Trophoblast cell (in vitro differentiated cells and primary cell): ENCODE data around the gene DNAJC6. TPM values are rescaled to one million over a fixed set of nuclear protein-coding genes. Genes with fewer than 3 reads are reported as not detected.

ENCODE experiments used
- DNase-seq, 2 donors: peaks; one replicate each; pipeline ENCODE4 v3.0.0-alpha.2; 2016
- H2AFZ ChIP-seq: 2 replicates; pipeline ENCODE4 v1.6.1; 2013; ENCODE audit warnings: low read length, moderate library complexity, mild to moderate bottlenecking; ENCODE audit not compliant: insufficient read depth, poor library complexity
- H2AK5ac ChIP-seq: 2 replicates; pipeline ENCODE4 v1.6.1; 2013; ENCODE audit warnings: mild to moderate bottlenecking, low read length
- H2BK120ac ChIP-seq: 2 replicates; pipeline ENCODE4 v1.6.1; 2013; ENCODE audit warnings: low read length, mild to moderate bottlenecking, moderate library complexity; ENCODE audit not compliant: insufficient read depth, poor library complexity
- H2BK12ac ChIP-seq: 2 replicates; pipeline ENCODE4 v1.6.1; 2013; ENCODE audit warnings: mild to moderate bottlenecking, low read length, moderate library complexity
- H2BK5ac ChIP-seq: 2 replicates; pipeline ENCODE4 v1.6.1; 2013; ENCODE audit warnings: low read length, low read depth, moderate library complexity, mild to moderate bottlenecking; ENCODE audit not compliant: poor library complexity
- H3K14ac ChIP-seq: 2 replicates; pipeline ENCODE4 v1.6.1; 2013; ENCODE audit warnings: mild to moderate bottlenecking, low read length
- H3K18ac ChIP-seq: 2 replicates; pipeline ENCODE4 v1.6.1; 2013; ENCODE audit warnings: mild to moderate bottlenecking, low read length
- H3K23ac ChIP-seq: 2 replicates; pipeline ENCODE4 v1.6.1; 2013; ENCODE audit warnings: low read length
- H3K27ac ChIP-seq: 2 replicates; pipeline ENCODE4 v1.5.1; 2013; ENCODE audit warnings: low read depth, mild to moderate bottlenecking, inconsistent platforms, low read length, moderate library complexity
- H3K27me3 ChIP-seq: 2 replicates; pipeline ENCODE4 v1.6.1; 2013; ENCODE audit warnings: inconsistent platforms, mild to moderate bottlenecking, low read length, moderate library complexity; ENCODE audit not compliant: insufficient read depth
- H3K36me3 ChIP-seq, 2 experiments: 1 replicate in 1 of 2; 2 replicates in 1 of 2; pipeline ENCODE4 v1.6.1; 2013; ENCODE audit warnings: low read length in 2 of 2, mild to moderate bottlenecking in 2 of 2, moderate library complexity in 1 of 2; ENCODE audit not compliant: insufficient read depth in 2 of 2, control insufficient read depth in 1 of 2
- H3K4ac ChIP-seq: 2 replicates; pipeline ENCODE4 v1.6.1; 2013; ENCODE audit warnings: low read depth, mild to moderate bottlenecking, low read length, moderate library complexity
- H3K4me1 ChIP-seq, 2 experiments: 1 replicate in 1 of 2; 2 replicates in 1 of 2; pipeline ENCODE4 v1.6.1; 2013; ENCODE audit warnings: low read length in 2 of 2, mild to moderate bottlenecking in 2 of 2, moderate library complexity in 1 of 2; ENCODE audit not compliant: insufficient read depth in 2 of 2, control insufficient read depth in 1 of 2
- H3K4me2 ChIP-seq: 2 replicates; pipeline ENCODE4 v1.6.1; 2013; ENCODE audit warnings: inconsistent platforms, mild to moderate bottlenecking, low read length, moderate library complexity
- H3K4me3 ChIP-seq: 2 replicates; pipeline ENCODE4 v1.5.1; 2013; ENCODE audit warnings: mild to moderate bottlenecking, low read depth, low read length, inconsistent platforms
- H3K79me1 ChIP-seq: one replicate; pipeline ENCODE4 v1.6.1; 2013; ENCODE audit warnings: low read length
- H3K79me2 ChIP-seq: 2 replicates; pipeline ENCODE4 v1.6.1; 2013; ENCODE audit warnings: low read length, mild to moderate bottlenecking; ENCODE audit not compliant: control insufficient read depth, insufficient read depth, poor library complexity
- H3K9ac ChIP-seq: 2 replicates; pipeline ENCODE4 v1.6.1; 2013; ENCODE audit warnings: mild to moderate bottlenecking, low read length
- H3K9me3 ChIP-seq: 2 replicates; pipeline ENCODE4 v1.6.1; 2013; ENCODE audit warnings: low read depth, mild to moderate bottlenecking, control low read depth, inconsistent platforms, low read length; ENCODE audit not compliant: insufficient read depth
- H4K12ac ChIP-seq: 2 replicates; pipeline ENCODE4 v1.6.1; 2013; ENCODE audit warnings: low read depth, mild to moderate bottlenecking, low read length, moderate library complexity
- H4K8ac ChIP-seq: 2 replicates; pipeline ENCODE4 v1.6.1; 2013; ENCODE audit warnings: low read depth, mild to moderate bottlenecking, low read length, moderate library complexity
- H4K91ac ChIP-seq: one replicate; pipeline ENCODE4 v1.6.1; 2013; ENCODE audit warnings: low read depth, mild to moderate bottlenecking, low read length, moderate library complexity
- WGBS: extraction: QIAGEN DNeasy Blood & Tissue Kit; methylation state at CpG from one replicate; pipeline ENCODE4 v1.1.7; 2013; ENCODE audit warnings: missing lambda C conversion rate; ENCODE audit not compliant: insufficient read length, insufficient coverage; ENCODE audit errors: extremely low coverage; 5-methylcytosine and 5-hydroxymethylcytosine counted together
- polyA plus RNA-seq: library from polyadenylated mRNA; stranded (reverse); fragments of 200-250 nt; gene quantifications from 2 replicates; pipeline ENCODE4 v1.2.3, GENCODE V29; 2013

The DNAJC6 gene
- polyA plus RNA-seq: 14.7 TPM in 2 replicates

- Histone ChIP-seq H4K12ac (no peak within 1 kb of the TSS), H3K27me3 (no peaks in the 10 kb centered on the region), H2AFZ (no peak within 1 kb of the TSS), H3K4me1 (peaks cover 0 to 2% of the 10 kb centered on the region in 2 experiments), H3K4ac (no peak within 1 kb of the TSS), H3K14ac (no peak within 1 kb of the TSS), H3K4me2 (peak within 1 kb of the TSS; percentile 92), H3K9ac (no peak within 1 kb of the TSS), H3K79me2 (no peaks in the 10 kb centered on the region), H4K8ac (no peak within 1 kb of the TSS), H3K36me3 (no peaks in the 10 kb centered on the region), H2BK120ac (no peak within 1 kb of the TSS), H2AK5ac (no peak within 1 kb of the TSS), H3K18ac (no peak within 1 kb of the TSS), H3K27ac (no peak within 1 kb of the TSS), H3K79me1 (no peaks in the 10 kb centered on the region), H4K91ac (no peak within 1 kb of the TSS), H3K4me3 (peak within 1 kb of the TSS; percentile 72), H3K9me3 (no peaks in the 10 kb centered on the region), H3K23ac (no peak within 1 kb of the TSS), H2BK12ac (no peak within 1 kb of the TSS), H2BK5ac (no peak within 1 kb of the TSS)
- peak; percentile 55 to 77 for DNase-seq
- no CpG with 5 or more reads among the region's 75 CpGs for WGBS
Measured at GRCh38 chr1:65309304-65310077, at the start of gene DNAJC6. DNAJC6 (plus strand) TSS chr1:65309543; CDS start chr1:65309746, 203 bp downstream.

GRCh38 chr1:65259816-65260215, 49.5 kb upstream of the DNAJC6 start:
- Histone ChIP-seq H3K27me3 (no peaks in the 10 kb centered on the region), H4K12ac (no peak overlapping the region), H2AFZ (no peak overlapping the region), H4K8ac (no peak overlapping the region), H3K4me2 (no peak overlapping the region), H3K79me1 (peaks cover 6% of the 10 kb centered on the region), H3K9me3 (no peaks in the 10 kb centered on the region), H3K9ac (no peak overlapping the region), H2AK5ac (no peak overlapping the region), H3K79me2 (peaks cover 9% of the 10 kb centered on the region), H2BK5ac (no peak overlapping the region), H3K27ac (no peak overlapping the region), H3K4me3 (no peak overlapping the region), H3K18ac (no peak overlapping the region), H2BK12ac (no peak overlapping the region), H2BK120ac (no peak overlapping the region), H3K23ac (no peak overlapping the region), H3K4ac (peak overlapping the region; percentile 12), H3K14ac (no peak overlapping the region), H3K36me3 (no peaks in the 10 kb centered on the region), H3K4me1 (peaks cover 10 to 15% of the 10 kb centered on the region in 2 experiments), H4K91ac (no peak overlapping the region)
- no CpG with 5 or more reads among the region's 3 CpGs for WGBS
- no peak for DNase-seq

- peak in 1 of 2 donors; percentile 61 for DNase-seq
- Histone ChIP-seq H3K4me1 (peaks cover 4 to 16% of the 10 kb centered on the region in 2 experiments), H2BK12ac (no peak overlapping the region), H3K27ac (no peak overlapping the region), H2AFZ (no peak overlapping the region), H4K91ac (no peak overlapping the region), H3K79me1 (peaks cover 5% of the 10 kb centered on the region), H3K14ac (no peak overlapping the region), H3K18ac (no peak overlapping the region), H3K4ac (no peak overlapping the region), H3K36me3 (no peaks in the 10 kb centered on the region), H3K4me3 (no peak overlapping the region), H2AK5ac (no peak overlapping the region), H4K12ac (no peak overlapping the region), H3K27me3 (no peaks in the 10 kb centered on the region), H3K4me2 (no peak overlapping the region), H3K9me3 (no peaks in the 10 kb centered on the region), H3K23ac (no peak overlapping the region), H3K9ac (no peak overlapping the region), H4K8ac (no peak overlapping the region), H2BK120ac (no peak overlapping the region), H2BK5ac (no peak overlapping the region), H3K79me2 (peaks cover 5% of the 10 kb centered on the region)
- no CpG with 5 or more reads among the region's 4 CpGs for WGBS
Measured at GRCh38 chr1:65260851-65261473, 48.4 kb upstream of the DNAJC6 start.

GRCh38 chr1:65263286-65263685, 46.1 kb upstream of the DNAJC6 start:
- H4K8ac ChIP-seq: no peak overlapping the region
- no peak overlapping the region for H3K18ac ChIP-seq
- H3K4me1 ChIP-seq: peaks cover 4 to 11% of the 10 kb centered on the region in 2 experiments
- no peak overlapping the region for H2BK5ac ChIP-seq
- H4K91ac ChIP-seq: no peak overlapping the region
- no peaks in the 10 kb centered on the region for H3K36me3 ChIP-seq
- H3K4me3 ChIP-seq: no peak overlapping the region
- H2BK120ac ChIP-seq: no peak overlapping the region
- H2BK12ac ChIP-seq: no peak overlapping the region
- no peak overlapping the region for H3K4ac ChIP-seq
- H3K23ac ChIP-seq: no peak overlapping the region
- DNase-seq: no peak
- H3K9me3 ChIP-seq: no peaks in the 10 kb centered on the region
- H3K9ac ChIP-seq: no peak overlapping the region
- no peak overlapping the region for H2AFZ ChIP-seq
- H3K79me2 ChIP-seq: peaks cover 3% of the 10 kb centered on the region
- WGBS: no CpG with 5 or more reads among the region's 1 CpG
- no peak overlapping the region for H3K4me2 ChIP-seq
- H2AK5ac ChIP-seq: no peak overlapping the region
- H4K12ac ChIP-seq: no peak overlapping the region
- no peak overlapping the region for H3K27ac ChIP-seq
- H3K79me1 ChIP-seq: peaks cover 5% of the 10 kb centered on the region
- H3K14ac ChIP-seq: no peak overlapping the region
- H3K27me3 ChIP-seq: no peaks in the 10 kb centered on the region
